ENCODE measurements around the gene CTNNB1.

- TF ChIP-seq REST (IDR thresholded peaks at IDR 0.05; ENCODE audit: insufficient replicate concordance, low read depth) (no peak), POLR2AphosphoS5 (IDR thresholded peaks at IDR 0.05; ENCODE audit: low read depth) (no peak)
Observed at GRCh38 chr3:41249318-41249717, 50.0 kb downstream of the CTNNB1 start.
